ENCODE results near the gene COPS9.

DNA sequence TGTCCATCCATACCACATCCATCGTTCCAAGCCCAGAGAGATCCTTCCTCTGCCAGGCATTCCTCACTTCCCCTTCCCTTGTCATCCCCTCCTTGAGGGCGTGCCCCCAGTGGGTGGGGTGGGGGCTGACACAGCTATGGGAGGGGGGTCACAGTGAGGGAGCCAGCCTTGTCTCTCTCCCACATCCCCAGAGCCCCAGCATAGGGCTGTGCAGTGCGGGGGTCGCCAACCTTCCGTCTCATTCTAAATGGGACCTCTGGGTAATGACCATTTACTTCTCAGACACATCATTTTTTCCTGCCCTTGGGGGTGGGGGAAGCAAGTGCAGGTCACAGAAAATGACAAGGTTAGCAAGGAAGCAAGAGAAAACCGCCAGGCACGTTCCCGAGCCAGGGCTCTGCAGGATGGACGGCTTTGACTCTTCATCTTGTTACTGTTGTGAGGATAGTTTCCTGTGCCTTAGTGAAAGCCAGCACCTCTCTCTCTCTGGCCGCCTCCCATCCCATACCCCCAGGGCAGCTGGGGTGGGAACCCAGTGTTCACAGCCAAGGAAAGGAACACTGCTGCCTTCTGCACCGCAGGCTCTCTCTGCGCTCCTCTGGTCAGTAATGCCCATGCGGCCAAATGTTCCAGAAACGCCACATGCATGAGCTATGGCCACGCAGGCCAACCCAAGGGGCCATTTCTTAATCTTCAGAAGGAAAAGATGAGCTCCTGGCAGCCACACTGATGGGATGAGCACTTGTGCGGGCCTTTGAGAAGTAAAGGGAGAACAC, 27.0 kb upstream of the COPS9 start:
- TF ChIP-seq, protein P1, sequence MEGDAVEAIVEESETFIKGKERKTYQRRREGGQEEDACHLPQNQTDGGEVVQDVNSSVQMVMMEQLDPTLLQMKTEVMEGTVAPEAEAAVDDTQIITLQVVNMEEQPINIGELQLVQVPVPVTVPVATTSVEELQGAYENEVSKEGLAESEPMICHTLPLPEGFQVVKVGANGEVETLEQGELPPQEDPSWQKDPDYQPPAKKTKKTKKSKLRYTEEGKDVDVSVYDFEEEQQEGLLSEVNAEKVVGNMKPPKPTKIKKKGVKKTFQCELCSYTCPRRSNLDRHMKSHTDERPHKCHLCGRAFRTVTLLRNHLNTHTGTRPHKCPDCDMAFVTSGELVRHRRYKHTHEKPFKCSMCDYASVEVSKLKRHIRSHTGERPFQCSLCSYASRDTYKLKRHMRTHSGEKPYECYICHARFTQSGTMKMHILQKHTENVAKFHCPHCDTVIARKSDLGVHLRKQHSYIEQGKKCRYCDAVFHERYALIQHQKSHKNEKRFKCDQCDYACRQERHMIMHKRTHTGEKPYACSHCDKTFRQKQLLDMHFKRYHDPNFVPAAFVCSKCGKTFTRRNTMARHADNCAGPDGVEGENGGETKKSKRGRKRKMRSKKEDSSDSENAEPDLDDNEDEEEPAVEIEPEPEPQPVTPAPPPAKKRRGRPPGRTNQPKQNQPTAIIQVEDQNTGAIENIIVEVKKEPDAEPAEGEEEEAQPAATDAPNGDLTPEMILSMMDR (IDR thresholded peaks at IDR 0.05) = no peak
- TF ChIP-seq SIN3A (IDR thresholded peaks at IDR 0.05; ENCODE audit: borderline replicate concordance, insufficient read depth, low read depth, low read length) (no peak), POLR2AphosphoS5 (IDR thresholded peaks at IDR 0.05; ENCODE audit: low read depth, low read length) (no peak)
- TF ChIP-seq, protein P2, sequence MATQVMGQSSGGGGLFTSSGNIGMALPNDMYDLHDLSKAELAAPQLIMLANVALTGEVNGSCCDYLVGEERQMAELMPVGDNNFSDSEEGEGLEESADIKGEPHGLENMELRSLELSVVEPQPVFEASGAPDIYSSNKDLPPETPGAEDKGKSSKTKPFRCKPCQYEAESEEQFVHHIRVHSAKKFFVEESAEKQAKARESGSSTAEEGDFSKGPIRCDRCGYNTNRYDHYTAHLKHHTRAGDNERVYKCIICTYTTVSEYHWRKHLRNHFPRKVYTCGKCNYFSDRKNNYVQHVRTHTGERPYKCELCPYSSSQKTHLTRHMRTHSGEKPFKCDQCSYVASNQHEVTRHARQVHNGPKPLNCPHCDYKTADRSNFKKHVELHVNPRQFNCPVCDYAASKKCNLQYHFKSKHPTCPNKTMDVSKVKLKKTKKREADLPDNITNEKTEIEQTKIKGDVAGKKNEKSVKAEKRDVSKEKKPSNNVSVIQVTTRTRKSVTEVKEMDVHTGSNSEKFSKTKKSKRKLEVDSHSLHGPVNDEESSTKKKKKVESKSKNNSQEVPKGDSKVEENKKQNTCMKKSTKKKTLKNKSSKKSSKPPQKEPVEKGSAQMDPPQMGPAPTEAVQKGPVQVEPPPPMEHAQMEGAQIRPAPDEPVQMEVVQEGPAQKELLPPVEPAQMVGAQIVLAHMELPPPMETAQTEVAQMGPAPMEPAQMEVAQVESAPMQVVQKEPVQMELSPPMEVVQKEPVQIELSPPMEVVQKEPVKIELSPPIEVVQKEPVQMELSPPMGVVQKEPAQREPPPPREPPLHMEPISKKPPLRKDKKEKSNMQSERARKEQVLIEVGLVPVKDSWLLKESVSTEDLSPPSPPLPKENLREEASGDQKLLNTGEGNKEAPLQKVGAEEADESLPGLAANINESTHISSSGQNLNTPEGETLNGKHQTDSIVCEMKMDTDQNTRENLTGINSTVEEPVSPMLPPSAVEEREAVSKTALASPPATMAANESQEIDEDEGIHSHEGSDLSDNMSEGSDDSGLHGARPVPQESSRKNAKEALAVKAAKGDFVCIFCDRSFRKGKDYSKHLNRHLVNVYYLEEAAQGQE (IDR thresholded peaks at IDR 0.05; ENCODE audit: insufficient read depth in 1 of 2, low read depth in 2 of 2, low read length in 1 of 2) = no peak
